Measurements from ENCODE around the gene RBMS3.
"Not testable (repeated sequence)": the region's sequence is repeated elsewhere in the genome, so short reads cannot be mapped to it uniquely, and the experiment has no call there.

Gene RBMS3

DNA sequence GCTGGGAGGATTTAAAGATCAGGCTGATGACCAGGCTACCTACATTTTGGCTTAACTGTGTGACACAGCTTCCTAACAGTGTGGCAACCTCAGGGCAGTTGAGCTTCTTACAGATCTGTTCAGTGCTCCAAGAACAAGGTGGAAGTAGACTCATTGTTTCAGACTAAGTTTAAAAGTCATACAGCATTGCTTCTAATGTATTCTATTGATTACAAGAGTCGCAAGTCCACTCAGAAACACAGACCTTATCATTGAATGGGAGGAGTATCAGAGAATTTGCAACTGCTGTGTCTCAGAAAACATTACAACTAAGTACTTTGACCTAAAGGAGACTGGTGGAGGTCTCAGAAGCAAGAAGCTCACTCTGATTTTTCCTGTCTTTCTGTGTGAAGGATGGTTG, 746.0 kb downstream of the RBMS3 start:
- DNase-seq (ENCODE audit: low spot score) = no peak

DNA sequence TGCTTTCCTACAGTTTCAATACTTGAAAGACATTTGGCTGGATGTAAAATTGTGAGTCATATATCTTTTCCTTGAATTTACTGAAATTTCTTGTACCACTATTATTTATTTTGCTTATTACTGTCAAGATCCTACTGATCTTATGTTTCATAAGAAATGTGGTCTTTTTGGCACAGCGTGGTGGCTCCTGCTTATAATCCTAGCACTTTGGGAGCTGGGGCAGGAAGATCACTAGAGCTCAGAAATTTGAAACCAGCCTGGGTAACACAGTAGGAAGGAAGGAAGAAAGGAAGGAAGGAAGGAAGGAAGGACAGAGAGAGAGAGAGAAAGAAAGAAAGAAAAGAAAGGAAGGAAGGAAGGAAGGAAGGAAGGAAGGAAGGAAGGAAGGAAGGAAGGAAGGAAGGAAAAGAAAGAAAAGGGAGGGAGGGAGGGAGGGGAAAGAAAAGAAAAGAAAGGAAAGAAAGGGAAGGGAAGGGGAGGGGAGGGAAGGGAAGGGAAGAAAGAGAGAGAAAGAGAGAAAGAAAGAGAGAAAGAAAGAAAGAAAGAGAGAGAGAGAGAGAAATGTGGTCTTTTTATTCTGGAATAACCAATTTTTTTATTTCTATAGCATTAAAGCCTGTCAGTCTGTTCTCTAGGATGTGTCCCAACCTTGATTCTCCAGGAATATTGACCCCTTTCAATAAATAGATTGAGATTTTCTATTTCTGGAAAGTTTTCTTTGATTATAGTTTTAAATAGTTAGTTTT, 753.5 kb downstream of the RBMS3 start:
- no peak for DNase-seq (ENCODE audit: low spot score)

DNA sequence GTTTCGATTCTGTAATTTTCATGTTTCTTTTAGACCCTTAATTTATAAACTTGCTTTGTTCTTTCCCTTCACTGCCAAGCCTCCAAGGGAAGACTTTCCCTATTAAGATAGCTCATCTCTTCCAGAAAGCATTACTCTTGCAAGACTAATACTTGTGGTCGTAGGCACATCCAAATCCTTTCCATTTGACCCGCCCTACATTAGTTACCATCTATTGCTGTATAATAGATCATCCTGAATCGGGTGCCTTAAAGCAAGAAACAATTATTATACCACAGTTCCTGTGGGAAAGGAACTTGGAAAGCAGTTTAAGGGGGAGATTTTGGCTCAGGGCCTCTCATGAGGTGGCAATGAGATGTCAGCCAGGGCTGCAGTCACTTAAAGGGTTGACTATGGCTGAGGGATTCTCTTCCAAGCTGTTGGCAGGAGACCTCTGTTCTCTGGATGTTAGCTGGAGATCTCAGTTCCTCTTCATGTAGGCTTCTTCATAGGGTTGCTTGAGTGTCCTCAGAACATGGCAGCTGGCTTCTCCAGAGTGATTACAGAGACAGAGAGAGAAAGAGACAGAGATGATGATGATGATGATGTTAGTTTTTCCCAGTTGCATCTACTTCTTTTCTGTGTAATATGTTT, 755.2 kb downstream of the RBMS3 start:
- no peak for DNase-seq (ENCODE audit: low spot score)

DNA sequence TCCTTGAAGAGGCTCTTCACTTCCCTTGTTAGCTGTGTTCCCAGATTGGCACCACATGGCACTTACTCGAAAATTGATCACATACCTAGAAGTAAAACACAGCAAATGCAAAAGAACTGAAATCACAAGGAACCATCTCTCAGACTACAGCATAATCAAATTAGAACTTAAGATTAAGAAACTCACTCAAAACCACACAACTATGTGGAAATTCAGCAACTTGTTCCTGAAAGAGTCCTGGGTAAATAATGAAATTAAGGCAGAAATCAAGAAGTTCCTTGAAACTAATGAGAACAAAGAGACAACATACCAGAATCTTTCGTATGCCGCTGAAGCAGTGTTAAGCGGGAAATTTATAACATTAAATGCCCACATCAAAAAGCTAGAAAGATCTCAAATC, 759.3 kb downstream of the RBMS3 start:
- DNase-seq (ENCODE audit: low spot score) = no peak

DNA sequence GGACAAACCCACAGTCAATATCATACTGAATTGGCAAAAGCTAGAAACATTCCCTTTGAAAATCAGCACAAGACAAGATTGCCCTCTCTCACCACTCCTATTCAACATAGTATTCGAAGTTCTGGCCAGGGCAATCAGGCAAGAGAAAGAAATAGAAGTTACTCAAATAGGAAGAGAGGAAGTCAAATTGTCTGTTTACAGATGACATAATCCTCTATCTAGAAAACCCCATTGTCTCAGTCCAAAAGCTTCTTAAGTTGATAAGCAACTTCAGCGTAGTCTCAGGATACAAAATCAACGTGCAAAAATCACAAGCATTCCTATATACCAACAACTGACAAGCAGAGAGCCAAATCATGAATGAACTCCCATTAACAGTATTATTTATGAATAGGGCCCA, 760.6 kb downstream of the RBMS3 start:
- not testable (repeated sequence) for DNase-seq (ENCODE audit: low spot score)

DNA sequence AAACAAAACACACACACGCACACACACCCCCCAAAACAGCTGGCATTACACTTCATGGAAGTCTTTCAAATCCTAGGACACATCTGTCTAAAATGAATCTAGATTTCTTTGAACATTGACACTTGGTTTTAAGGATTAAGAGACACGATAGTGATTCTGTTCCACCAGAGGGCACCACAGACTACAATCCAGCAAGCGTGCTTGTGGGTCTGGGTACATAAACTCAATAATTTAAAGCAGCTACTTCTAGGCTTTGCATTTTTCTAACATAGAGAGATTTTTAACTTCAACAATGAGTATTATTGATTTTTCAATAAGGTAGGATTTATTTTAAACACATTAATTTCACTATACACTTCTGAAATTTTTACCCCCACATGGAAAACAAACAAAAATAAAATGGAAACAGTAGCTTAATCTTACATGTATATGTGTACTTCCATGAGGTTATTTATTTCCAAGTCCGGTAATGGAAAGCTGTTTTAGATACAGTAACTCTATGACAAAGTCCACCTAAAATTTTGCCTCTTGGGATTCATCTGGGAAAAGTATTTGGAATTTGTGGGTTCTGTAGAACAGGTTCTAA, 761.5 kb downstream of the RBMS3 start:
- DNase-seq (ENCODE audit: low spot score) = peak; percentile 50

DNA sequence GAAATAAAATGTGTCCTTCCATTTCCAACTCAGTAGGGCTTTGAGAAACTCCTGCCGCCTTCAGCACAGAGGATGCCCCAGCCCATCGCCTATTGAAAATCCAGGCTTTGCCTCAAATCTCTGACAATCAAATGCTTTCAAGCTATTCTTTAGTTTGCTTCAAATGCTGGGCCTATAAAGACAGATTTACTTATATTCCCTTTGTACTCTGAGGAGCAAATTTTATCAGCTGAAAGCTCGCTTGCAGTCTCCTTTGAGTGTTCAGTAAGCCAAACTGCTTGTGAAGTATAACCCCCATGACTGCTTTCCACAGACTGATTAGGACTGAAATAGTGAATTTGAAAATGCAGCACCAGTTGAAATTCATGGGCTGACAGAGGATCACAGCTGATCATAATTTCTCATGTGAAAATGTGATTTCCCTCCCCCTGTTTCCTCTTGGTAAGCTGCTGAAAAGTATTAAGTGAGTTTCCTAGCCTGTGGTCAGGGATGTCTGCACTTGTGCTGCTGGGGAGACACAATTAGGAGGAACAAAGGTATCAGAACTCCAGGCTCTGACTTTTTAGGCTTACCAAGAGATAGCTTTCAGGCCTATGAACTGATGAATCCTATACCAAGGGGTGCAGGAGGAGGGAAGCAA, 762.2 kb downstream of the RBMS3 start:
- no peak for DNase-seq (ENCODE audit: low spot score)

DNA sequence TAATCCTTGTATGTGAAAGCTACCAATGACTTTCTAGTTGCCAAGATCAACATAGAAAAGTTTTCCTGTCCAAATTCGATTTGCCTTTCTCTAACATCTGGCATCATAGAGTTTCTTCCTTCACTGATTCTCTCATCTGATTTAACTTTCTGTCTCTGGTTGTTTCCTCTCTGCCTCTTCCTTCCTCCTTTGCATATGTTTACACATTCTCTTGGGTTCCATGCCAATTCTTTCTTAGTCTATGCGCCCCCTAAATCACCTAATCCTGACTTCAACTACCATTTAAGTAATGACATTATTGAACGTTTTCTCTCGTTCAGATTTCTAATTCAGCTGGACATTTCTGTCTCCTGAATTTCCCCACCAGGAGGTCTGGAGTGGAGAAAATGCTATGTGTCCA, 763.6 kb downstream of the RBMS3 start:
- DNase-seq (ENCODE audit: low spot score) = no peak

DNA sequence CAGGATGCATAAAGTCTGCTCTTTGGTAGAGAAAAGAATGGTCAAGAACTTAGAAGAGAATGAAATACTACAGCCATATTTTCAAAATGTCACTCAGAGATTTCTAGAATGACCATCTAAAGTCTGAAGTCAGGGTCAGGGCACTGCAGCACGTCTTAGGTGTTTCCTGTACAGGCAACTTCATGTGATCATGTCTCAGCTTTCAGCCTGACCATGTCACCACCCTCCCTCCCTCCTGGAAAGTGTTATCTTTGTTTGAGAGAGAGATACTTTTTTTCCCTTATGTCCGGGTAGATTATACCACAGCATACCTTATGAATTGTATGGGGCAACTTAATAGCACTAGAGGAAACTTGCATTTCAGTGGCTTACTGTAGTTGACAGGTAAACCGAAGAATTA, 767.6 kb downstream of the RBMS3 start:
- DNase-seq (ENCODE audit: low spot score) = no peak

DNA sequence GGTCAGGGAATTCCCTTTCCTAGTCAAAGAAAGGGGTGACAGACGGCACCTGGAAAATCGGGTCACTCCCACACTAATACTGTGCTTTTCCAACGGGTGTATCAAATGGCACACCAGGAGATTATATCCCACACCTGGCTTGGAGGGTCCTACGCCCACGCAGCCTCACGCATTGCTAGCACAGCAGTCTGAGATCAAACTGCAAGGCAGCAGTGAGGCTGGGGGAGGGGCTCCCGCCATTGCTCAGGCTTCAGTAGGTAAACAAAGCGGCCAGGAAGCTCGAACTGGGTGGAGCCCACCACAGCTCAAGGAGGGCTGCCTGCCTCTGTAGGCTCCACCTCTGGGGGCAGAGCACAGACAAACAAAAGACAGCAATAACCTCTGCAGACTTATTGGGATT, 769.2 kb downstream of the RBMS3 start:
- not testable (repeated sequence) for DNase-seq (ENCODE audit: low spot score)

DNA sequence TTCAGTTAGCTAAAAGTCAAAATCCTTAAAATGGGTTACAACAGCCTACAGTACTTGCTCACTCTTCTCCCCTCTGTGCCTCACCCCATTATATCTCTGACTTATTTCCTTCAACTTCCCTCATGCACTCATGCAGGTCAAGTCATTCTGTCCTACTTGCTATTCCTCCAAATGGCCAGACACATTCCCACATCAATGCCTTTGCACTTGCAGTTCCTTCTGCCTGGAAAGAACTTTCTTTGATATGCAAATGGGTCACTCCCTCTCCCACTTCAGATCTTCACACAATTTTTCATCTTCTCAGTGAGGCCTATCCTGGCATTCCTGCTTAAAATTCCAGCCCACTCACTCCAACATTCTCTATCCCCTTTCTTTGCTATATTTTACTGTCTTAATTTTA, 778.4 kb downstream of the RBMS3 start:
- no peak for DNase-seq (ENCODE audit: low spot score)

All from putamen (tissue), 1 donor.